C4-2B (cell line): ENCODE data around the gene SLC5A5.

Source experiments
- H3K27ac ChIP-seq: fragments of 450-650 bp; 2 replicates; pipeline ENCODE4 v1.5.1; 2017
- CTCF ChIP-seq: fragments of 450-650 bp; conservative IDR thresholded peaks from 2 replicates; pipeline ENCODE4 v1.5.1; 2017; ENCODE audit warnings: mild to moderate bottlenecking
- ZFX ChIP-seq: fragments of 450-650 bp; IDR thresholded peaks from 2 replicates; pipeline ENCODE4 v1.6.1; 2017

Gene SLC5A5

GRCh38 chr19:17871878-17872250 is at the start of gene SLC5A5:
Gene SLC5A5, plus strand, starts transcription at chr19:17871945. Its CDS starts 375 bp downstream, at chr19:17872320.
- no peak for TF ChIP-seq ZFX
- TF ChIP-seq CTCF, result no peak
- H3K27ac ChIP-seq, result no peak within 1 kb of the TSS

GRCh38 chr19:17824339-17824738 is 47.4 kb upstream of the SLC5A5 start:
- no peak for TF ChIP-seq CTCF
- TF ChIP-seq ZFX, result no peak
- no peak overlapping the region for H3K27ac ChIP-seq

GRCh38 chr19:17826508-17827056 is 45.2 kb upstream of the SLC5A5 start:
- no peak overlapping the region for H3K27ac ChIP-seq
- TF ChIP-seq CTCF (no peak), ZFX (no peak)

GRCh38 chr19:17829855-17830566 is 41.7 kb upstream of the SLC5A5 start:
- H3K27ac ChIP-seq, result no peak overlapping the region
- no peak for TF ChIP-seq ZFX

- TF ChIP-seq ZFX (no peak), CTCF (no peak)
- no peak overlapping the region for H3K27ac ChIP-seq
Observed at GRCh38 chr19:17830567-17831418, 41.0 kb upstream of the SLC5A5 start.

GRCh38 chr19:17831419-17831888 is 40.3 kb upstream of the SLC5A5 start:
- H3K27ac ChIP-seq, result no peak overlapping the region
- no peak for TF ChIP-seq CTCF
- TF ChIP-seq ZFX, result no peak

GRCh38 chr19:17832443-17833208 is 39.1 kb upstream of the SLC5A5 start:
- no peak overlapping the region for H3K27ac ChIP-seq
- TF ChIP-seq CTCF (no peak), ZFX (no peak)
